Subcutaneous preadipocyte (primary cell): ENCODE data around the gene CCDC74B. TPM values are rescaled to one million over a fixed set of nuclear protein-coding genes. Genes with fewer than 3 reads are reported as not detected.

Experiments
- small RNA-seq: library from RNA; depleted of rRNA; stranded (forward); fragments of <200 nt; gene quantifications from one replicate; pipeline ENCODE3, GENCODE V24; 2012
- total RNA-seq: library from RNA; depleted of rRNA; stranded (reverse); fragments of >200 nt; gene quantifications from 2 replicates; pipeline ENCODE4 v1.2.3, GENCODE V29; 2012

CCDC74B gene
- 2.2 and 5.1 TPM in 2 replicates for total RNA-seq

GRCh38 chr2:130145006-130145414 is at the start of gene CCDC74B:
CCDC74B (minus strand) TSS chr2:130145112; CDS start chr2:130144996, 116 bp downstream.

GRCh38 chr2:130181880-130182682 is 37.2 kb upstream of the CCDC74B start, which contains the start of gene MZT2B:
MZT2B (plus strand) TSS chr2:130182262; CDS start chr2:130182283, 21 bp downstream.

DNA sequence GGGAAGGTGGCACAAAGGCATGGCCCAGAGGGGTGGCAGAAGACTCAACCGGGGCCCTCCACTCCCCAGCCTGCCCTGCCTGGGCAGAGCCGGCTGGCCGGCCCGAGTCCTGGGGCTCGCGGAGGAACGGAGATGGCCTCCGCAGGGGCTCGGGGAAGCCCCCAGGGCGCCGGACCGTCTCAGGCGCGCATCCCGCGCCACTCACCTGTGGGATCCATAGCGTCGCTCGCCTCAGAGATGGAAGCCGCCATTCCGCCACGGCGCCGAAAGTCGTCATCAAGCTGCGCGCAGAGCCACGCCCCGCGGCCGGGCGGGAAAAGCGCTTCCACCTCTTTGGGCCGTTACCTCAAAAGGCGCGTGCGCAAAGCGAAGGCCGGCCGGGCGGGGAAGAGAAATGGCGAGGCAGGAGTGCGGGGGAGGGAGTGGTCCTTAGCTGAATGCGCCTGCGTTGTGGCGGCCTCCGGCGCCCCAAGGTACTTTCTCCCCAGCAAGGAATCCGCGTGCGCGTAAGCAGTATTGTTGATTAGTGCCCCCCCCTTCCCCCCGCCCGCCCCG is 36.5 kb upstream of the CCDC74B start, which contains the start of gene SMPD4:
TSS of gene SMPD4 (minus strand) at position 278 of the 555 bp plus-strand sequence. CDS start 5,010 bp downstream, outside the sequence.

DNA sequence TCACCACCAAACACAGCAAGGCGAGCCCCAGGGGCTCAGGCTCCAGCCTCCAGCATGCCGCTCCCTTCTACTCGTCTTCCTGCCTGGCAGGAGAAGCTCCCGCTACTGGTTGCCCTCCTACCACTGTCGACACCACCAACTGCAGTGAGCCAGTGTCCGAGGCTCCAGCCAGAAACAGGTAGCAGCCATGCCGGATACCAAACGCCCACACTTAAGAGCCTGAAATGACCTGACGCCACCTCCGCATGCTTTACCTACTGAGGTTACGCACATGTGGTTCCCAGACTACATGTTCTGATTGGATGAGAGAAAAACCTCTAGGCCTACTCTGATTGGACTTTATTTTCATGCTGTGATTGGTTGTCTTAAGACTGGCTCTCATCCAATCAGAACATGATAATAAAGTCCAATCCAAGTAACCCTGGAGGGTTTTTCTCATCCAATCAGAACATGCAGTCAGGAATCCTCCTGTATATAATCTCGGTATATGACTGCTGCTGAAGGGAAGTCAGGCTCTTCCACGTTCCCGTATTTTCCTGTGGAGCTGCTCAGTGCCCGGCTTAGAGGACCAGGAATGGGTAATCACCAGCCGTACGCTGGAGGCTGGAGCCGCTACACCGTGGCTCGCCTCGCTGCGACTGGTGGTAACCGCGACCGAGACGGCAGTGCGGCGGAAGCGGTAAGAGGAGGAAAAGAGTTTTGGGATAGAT is 15.6 kb downstream of the CCDC74B start, which contains the start of gene POTEF:
TSS of gene POTEF (minus strand) at position 103 of the 710 bp plus-strand sequence. CDS start 8,707 bp downstream, outside the sequence.

Small RNA genes lying within 50 kb of the gene (small RNA-seq; reads per million reads assigned to genes)
- not detected for gene RNU6-1049P

Other genes starting within 250 kb of the CCDC74B start
- gene RAB6C, start 165.4 kb downstream of the CCDC74B start, total RNA-seq: not detected in 2 replicates
- gene POTEF, start 15.9 kb downstream of the CCDC74B start, total RNA-seq: not detected in 2 replicates
- gene SMPD4, start 36.5 kb upstream of the CCDC74B start, total RNA-seq: 26.1 and 27.4 TPM in 2 replicates
- gene MZT2B, start 37.1 kb upstream of the CCDC74B start, total RNA-seq: 120 and 194 TPM in 2 replicates
- not detected in 2 replicates for gene TUBA3E, start 53.3 kb upstream of the CCDC74B start, total RNA-seq
- gene IMP4, start 197.8 kb upstream of the CCDC74B start, total RNA-seq: 106 and 116 TPM in 2 replicates
- gene PTPN18, start 210.9 kb upstream of the CCDC74B start, total RNA-seq: 29.0 and 33.6 TPM in 2 replicates